HL-60 (cell line): ENCODE results near the gene NPTXR.

Experiments
- CTCF ChIP-seq: IDR thresholded peaks from one replicate; pipeline ENCODE4 v1.5.1; 2011; ENCODE audit warnings: low read length, control low read depth, inconsistent platforms; ENCODE audit not compliant: insufficient read depth
- GABPA ChIP-seq: IDR thresholded peaks from 2 replicates; pipeline ENCODE4 v1.6.1; 2012; ENCODE audit warnings: low read depth
- POLR2AphosphoS5 ChIP-seq: IDR thresholded peaks from 2 replicates; pipeline ENCODE4 v1.6.1; 2012; ENCODE audit warnings: low read depth
- SPI1 ChIP-seq: IDR thresholded peaks from 2 replicates; pipeline ENCODE4 v1.6.1; 2012; ENCODE audit warnings: low read depth, mild to moderate bottlenecking, borderline replicate concordance
- TF ChIP-seq, protein P1 (sequence below): IDR thresholded peaks from 2 replicates; pipeline ENCODE4 v1.6.1; 2012; ENCODE audit warnings: low read depth; ENCODE audit not compliant: insufficient replicate concordance

DNA sequence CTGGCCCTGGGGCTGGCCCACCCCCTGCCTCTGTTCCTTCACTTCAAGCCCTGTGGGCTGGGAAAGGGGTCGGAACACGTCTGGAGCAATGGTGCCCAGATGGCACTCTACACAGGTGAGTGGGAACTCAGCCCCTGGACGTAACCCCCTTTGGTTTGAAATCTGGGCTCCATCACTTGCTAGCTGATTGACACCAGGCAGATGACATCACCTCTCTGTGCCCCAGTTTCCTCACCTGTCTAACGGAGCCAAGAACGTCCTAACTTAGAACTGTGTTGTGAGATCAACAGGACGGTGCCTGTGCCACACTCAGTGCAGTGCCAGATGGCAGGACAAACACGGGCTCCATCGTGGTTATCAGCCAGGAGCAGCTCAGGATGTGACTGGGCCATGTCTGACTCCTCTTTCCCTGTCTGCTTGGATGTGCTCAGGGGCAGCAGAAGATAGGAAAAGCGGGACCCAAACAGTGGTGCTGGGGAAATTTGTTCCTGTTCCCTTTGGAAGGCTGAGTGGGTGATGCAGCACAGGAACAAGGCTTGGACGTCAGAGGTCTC lies 24.4 kb downstream of the NPTXR start:
- TF ChIP-seq CTCF: no peak
- no peak for TF ChIP-seq GABPA
- no peak for TF ChIP-seq POLR2AphosphoS5
- TF ChIP-seq, protein P1, sequence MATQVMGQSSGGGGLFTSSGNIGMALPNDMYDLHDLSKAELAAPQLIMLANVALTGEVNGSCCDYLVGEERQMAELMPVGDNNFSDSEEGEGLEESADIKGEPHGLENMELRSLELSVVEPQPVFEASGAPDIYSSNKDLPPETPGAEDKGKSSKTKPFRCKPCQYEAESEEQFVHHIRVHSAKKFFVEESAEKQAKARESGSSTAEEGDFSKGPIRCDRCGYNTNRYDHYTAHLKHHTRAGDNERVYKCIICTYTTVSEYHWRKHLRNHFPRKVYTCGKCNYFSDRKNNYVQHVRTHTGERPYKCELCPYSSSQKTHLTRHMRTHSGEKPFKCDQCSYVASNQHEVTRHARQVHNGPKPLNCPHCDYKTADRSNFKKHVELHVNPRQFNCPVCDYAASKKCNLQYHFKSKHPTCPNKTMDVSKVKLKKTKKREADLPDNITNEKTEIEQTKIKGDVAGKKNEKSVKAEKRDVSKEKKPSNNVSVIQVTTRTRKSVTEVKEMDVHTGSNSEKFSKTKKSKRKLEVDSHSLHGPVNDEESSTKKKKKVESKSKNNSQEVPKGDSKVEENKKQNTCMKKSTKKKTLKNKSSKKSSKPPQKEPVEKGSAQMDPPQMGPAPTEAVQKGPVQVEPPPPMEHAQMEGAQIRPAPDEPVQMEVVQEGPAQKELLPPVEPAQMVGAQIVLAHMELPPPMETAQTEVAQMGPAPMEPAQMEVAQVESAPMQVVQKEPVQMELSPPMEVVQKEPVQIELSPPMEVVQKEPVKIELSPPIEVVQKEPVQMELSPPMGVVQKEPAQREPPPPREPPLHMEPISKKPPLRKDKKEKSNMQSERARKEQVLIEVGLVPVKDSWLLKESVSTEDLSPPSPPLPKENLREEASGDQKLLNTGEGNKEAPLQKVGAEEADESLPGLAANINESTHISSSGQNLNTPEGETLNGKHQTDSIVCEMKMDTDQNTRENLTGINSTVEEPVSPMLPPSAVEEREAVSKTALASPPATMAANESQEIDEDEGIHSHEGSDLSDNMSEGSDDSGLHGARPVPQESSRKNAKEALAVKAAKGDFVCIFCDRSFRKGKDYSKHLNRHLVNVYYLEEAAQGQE: no peak
- no peak for TF ChIP-seq SPI1
